Measurements from ENCODE around the gene SPN. TPM values are rescaled to one million over a fixed set of nuclear protein-coding genes. Genes with fewer than 3 reads are reported as not detected.

Gene SPN
- total and polyA plus RNA-seq, 9 of the 15 experiments (the other 6 are each of a cell fraction or from before 2014, with no cell fraction given): 24.3 to 225 (median 79.4) TPM

- H3K27me3 ChIP-seq (ENCODE audit: control insufficient read depth in 2 of 2, insufficient read depth in 2 of 2, low read length in 2 of 2): no peaks in the 10 kb centered on the region
- no peaks in the 10 kb centered on the region for H3K9me1 ChIP-seq (ENCODE audit: control insufficient read depth, insufficient read depth, low read length)
- H3K36me3 ChIP-seq (ENCODE audit: control insufficient read depth, insufficient read depth, low read length): no peaks in the 10 kb centered on the region
- H3K9ac ChIP-seq (ENCODE audit: insufficient read depth in 1 of 2, low read depth in 2 of 2, low read length in 2 of 2): no peak overlapping the region
- H2AFZ ChIP-seq (ENCODE audit: low read depth, low read length): peak overlapping the region; percentile 60
- TF ChIP-seq, protein P1, sequence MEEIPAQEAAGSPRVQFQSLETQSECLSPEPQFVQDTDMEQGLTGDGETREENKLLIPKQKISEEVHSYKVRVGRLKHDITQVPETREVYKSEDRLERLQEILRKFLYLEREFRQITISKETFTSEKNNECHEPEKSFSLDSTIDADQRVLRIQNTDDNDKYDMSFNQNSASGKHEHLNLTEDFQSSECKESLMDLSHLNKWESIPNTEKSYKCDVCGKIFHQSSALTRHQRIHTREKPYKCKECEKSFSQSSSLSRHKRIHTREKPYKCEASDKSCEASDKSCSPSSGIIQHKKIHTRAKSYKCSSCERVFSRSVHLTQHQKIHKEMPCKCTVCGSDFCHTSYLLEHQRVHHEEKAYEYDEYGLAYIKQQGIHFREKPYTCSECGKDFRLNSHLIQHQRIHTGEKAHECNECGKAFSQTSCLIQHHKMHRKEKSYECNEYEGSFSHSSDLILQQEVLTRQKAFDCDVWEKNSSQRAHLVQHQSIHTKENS (CRISPR knock-in tag; IDR thresholded peaks at IDR 0.05): no peak
- TF ChIP-seq SMAD1 (IDR thresholded peaks at IDR 0.05; ENCODE audit: low read depth, low read length, partially characterized antibody) (no peak), YY1 (IDR thresholded peaks at IDR 0.05; ENCODE audit: borderline replicate concordance in 1 of 3, control insufficient read depth in 1 of 3, extremely low read depth in 1 of 3, insufficient read depth in 3 of 3, insufficient read length in 1 of 3, insufficient replicate concordance in 2 of 3, low read depth in 1 of 3, low read length in 2 of 3) (peak in 1 of 3 experiments; percentile 15), PRDM10 (IDR thresholded peaks at IDR 0.05; ENCODE audit: partially characterized antibody) (peak; percentile 59)
- TF ChIP-seq, protein P2, sequence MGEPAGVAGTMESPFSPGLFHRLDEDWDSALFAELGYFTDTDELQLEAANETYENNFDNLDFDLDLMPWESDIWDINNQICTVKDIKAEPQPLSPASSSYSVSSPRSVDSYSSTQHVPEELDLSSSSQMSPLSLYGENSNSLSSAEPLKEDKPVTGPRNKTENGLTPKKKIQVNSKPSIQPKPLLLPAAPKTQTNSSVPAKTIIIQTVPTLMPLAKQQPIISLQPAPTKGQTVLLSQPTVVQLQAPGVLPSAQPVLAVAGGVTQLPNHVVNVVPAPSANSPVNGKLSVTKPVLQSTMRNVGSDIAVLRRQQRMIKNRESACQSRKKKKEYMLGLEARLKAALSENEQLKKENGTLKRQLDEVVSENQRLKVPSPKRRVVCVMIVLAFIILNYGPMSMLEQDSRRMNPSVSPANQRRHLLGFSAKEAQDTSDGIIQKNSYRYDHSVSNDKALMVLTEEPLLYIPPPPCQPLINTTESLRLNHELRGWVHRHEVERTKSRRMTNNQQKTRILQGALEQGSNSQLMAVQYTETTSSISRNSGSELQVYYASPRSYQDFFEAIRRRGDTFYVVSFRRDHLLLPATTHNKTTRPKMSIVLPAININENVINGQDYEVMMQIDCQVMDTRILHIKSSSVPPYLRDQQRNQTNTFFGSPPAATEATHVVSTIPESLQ (CRISPR knock-in tag; IDR thresholded peaks at IDR 0.05): no peak
- TF ChIP-seq, protein P3, sequence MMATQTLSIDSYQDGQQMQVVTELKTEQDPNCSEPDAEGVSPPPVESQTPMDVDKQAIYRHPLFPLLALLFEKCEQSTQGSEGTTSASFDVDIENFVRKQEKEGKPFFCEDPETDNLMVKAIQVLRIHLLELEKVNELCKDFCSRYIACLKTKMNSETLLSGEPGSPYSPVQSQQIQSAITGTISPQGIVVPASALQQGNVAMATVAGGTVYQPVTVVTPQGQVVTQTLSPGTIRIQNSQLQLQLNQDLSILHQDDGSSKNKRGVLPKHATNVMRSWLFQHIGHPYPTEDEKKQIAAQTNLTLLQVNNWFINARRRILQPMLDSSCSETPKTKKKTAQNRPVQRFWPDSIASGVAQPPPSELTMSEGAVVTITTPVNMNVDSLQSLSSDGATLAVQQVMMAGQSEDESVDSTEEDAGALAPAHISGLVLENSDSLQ (IDR thresholded peaks at IDR 0.05): peak; percentile 88
- no peak overlapping the region for H3K4me3 ChIP-seq
- peak overlapping the region; percentile 50 for H3K4me2 ChIP-seq (ENCODE audit: insufficient read depth, low read length)
- 59% methylated on average over 15 of the region's 16 CpGs for WGBS (ENCODE audit: insufficient coverage, low coverage, missing lambda C conversion rate)
- ATAC-seq (peak; percentile 38; the same call in 1 of the 3 replicates), DNase-seq (ENCODE audit: extremely low read depth in 1 of 4, low spot score in 3 of 4) (no peak), FAIRE-seq (no peak)
- H3K4me1 ChIP-seq (replicated peaks in 1 of 2; ENCODE audit: control insufficient read depth in 2 of 2, insufficient read depth in 2 of 2, low read length in 2 of 2): peaks cover 8 to 17% of the 10 kb centered on the region in 2 experiments
- CTCF ChIA-PET (ENCODE audit: low intra/inter-chr PET ratio): no interaction called here
- intact Hi-C loops (cut with micrococcal nuclease) (loop anchor here (10.0 kb wide), 1 partner anchor 76 kb away; no protein-coding TSS in a partner anchor), in situ Hi-C loops (cut with MboI) (no loop called here)
- H3K27ac ChIP-seq (ENCODE audit: extremely low read depth, low read depth, low read length): no peak overlapping the region
- BruUV-seq (replicated peaks): no TSS peak
- H3K79me2 ChIP-seq (ENCODE audit: control insufficient read depth, insufficient read depth, low read length): no peaks in the 10 kb centered on the region
- H4K20me1 ChIP-seq (replicated peaks; ENCODE audit: control insufficient read depth, insufficient read depth, low read length): no peaks in the 10 kb centered on the region
- no peaks in the 10 kb centered on the region for H3K9me3 ChIP-seq (replicated peaks; ENCODE audit: control insufficient read depth, insufficient read depth, low read depth, low read length)
- POLR2A ChIA-PET: no interaction called here
These were observed 46.0 kb downstream of the SPN start for GRCh38 chr16:29708917-29709600.
